SK-N-SH (cell line): ENCODE results near the gene CPEB4. TPM values are rescaled to one million over a fixed set of nuclear protein-coding genes. Genes with fewer than 3 reads are reported as not detected.

Source experiments
- CTCF ChIA-PET: fragments of 300-600, 350-600 bp; formaldehyde crosslinking; extraction: SDS; loops from one replicate; lab custom pipeline; 2021; lab: Yijun Ruan, JAX
- POLR2A ChIA-PET: fragments of 350-600 bp; sonication (Branson Sonifier 250); formaldehyde crosslinking; extraction: SDS; loops from one replicate; lab custom pipeline; 2020; ENCODE audit warnings: antibody characterized with exemption, inconsistent platforms; lab: Yijun Ruan, JAX
- DNase-seq: peaks from one replicate; pipeline ENCODE4 v3.0.0; 2012
- H2AFZ ChIP-seq: fragments of 200-600 bp; sonication (generic); 2 replicates; pipeline ENCODE4 v1.8.1; 2016; ENCODE audit warnings: antibody characterized with exemption, mild to moderate bottlenecking, low read depth
- H3F3A ChIP-seq: fragments of 200-600 bp; sonication (generic); replicated peaks from 2 replicates; pipeline ENCODE3; 2016; ENCODE audit warnings: antibody characterized with exemption, mild to moderate bottlenecking; ENCODE audit not compliant: insufficient read depth
- H3K27ac ChIP-seq, 2 experiments: fragments of 200-500 bp in 1 of 2; fragments of 200-600 bp in 1 of 2; sonication (Bioruptor generic) in 1 of 2; sonication (generic), shearing (Covaris generic) in 1 of 2; 2 replicates each; pipeline versions ENCODE4 v1.5.1 to v1.6.1; 2014 to 2016; ENCODE audit warnings: low read depth in 2 of 2, inconsistent platforms in 1 of 2, low read length in 1 of 2, mild to moderate bottlenecking in 1 of 2, mixed read lengths in 1 of 2
- H3K27me3 ChIP-seq: fragments of 200-600 bp; sonication (generic), shearing (Covaris generic); 2 replicates; pipeline ENCODE4 v1.6.1; 2016; ENCODE audit warnings: mixed run types; ENCODE audit not compliant: insufficient read depth
- H3K36me3 ChIP-seq, 2 experiments: fragments of 200-500 bp in 1 of 2; fragments of 200-600 bp in 1 of 2; sonication (Bioruptor generic) in 1 of 2; sonication (generic) in 1 of 2; replicated peaks in 1 of 2; 2 replicates each; pipeline versions ENCODE3 to v1.5.1; 2014 to 2016; ENCODE audit warnings: low read length in 1 of 2, mild to moderate bottlenecking in 1 of 2; ENCODE audit not compliant: insufficient read depth in 2 of 2, control insufficient read depth in 1 of 2
- H3K4me1 ChIP-seq, 2 experiments: fragments of 200-500 bp in 1 of 2; fragments of 200-600 bp in 1 of 2; sonication (Bioruptor generic) in 1 of 2; sonication (generic), shearing (Covaris generic) in 1 of 2; 2 replicates each; pipeline versions ENCODE4 v1.5.1 to v1.6.1; 2014 to 2016; ENCODE audit warnings: low read depth in 1 of 2, low read length in 1 of 2, mixed run types in 1 of 2; ENCODE audit not compliant: insufficient read depth in 2 of 2, control insufficient read depth in 1 of 2
- H3K4me2 ChIP-seq: fragments of 200-600 bp; sonication (generic), shearing (Covaris generic); 2 replicates; pipeline ENCODE4 v1.6.1; 2017; ENCODE audit warnings: mixed run types
- H3K4me3 ChIP-seq, 2 experiments: fragments of 200-500 bp in 1 of 2; fragments of 200-600 bp in 1 of 2; sonication (Bioruptor generic) in 1 of 2; sonication (generic), shearing (Covaris generic) in 1 of 2; 2 replicates each; pipeline versions ENCODE4 v1.5.1 to v1.8.1; 2014 to 2016; ENCODE audit warnings: low read depth in 2 of 2, inconsistent platforms in 1 of 2, low read length in 1 of 2, mild to moderate bottlenecking in 1 of 2, mixed read lengths in 1 of 2, moderate library complexity in 1 of 2
- H3K79me2 ChIP-seq: fragments of 200-600 bp; sonication (generic); 2 replicates; pipeline ENCODE4 v1.8.1; 2017; ENCODE audit warnings: mild to moderate bottlenecking; ENCODE audit not compliant: insufficient read depth
- H3K9ac ChIP-seq: fragments of 200-600 bp; sonication (generic); 2 replicates; pipeline ENCODE4 v1.6.1; 2017; ENCODE audit warnings: mixed run types
- H3K9me2 ChIP-seq: fragments of 200-600 bp; sonication (generic); 2 replicates; pipeline ENCODE4 v1.6.1; 2017; ENCODE audit warnings: mixed run types
- H3K9me3 ChIP-seq: fragments of 200-600 bp; sonication (generic); 2 replicates; pipeline ENCODE4 v1.6.1; 2017; ENCODE audit warnings: mixed run types, mild to moderate bottlenecking, moderate library complexity
- H4K20me1 ChIP-seq: fragments of 200-600 bp; sonication (generic); 2 replicates; pipeline ENCODE4 v1.6.1; 2017; ENCODE audit warnings: mild to moderate bottlenecking, mixed run types; ENCODE audit not compliant: insufficient read depth
- CHD2 ChIP-seq: fragments of 150-350 bp; IDR thresholded peaks from 2 replicates; pipeline ENCODE4 v1.6.1; 2018; ENCODE audit warnings: low read length; ENCODE audit not compliant: partially characterized antibody
- EP300 ChIP-seq, 2 experiments: IDR thresholded peaks; 2 replicates each; pipeline versions ENCODE4 v1.4.0 to v1.6.1; 2012; ENCODE audit warnings: borderline replicate concordance in 1 of 2, low read depth in 1 of 2, low read length in 1 of 2
- EZH2phosphoT487 ChIP-seq: fragments of 200-600 bp; sonication (generic); IDR thresholded peaks from 2 replicates; pipeline ENCODE4 v1.6.1; 2017; ENCODE audit warnings: low read depth, mixed run types, mild to moderate bottlenecking, antibody characterized with exemption, moderate library complexity, borderline replicate concordance
- FOXM1 ChIP-seq: IDR thresholded peaks from 2 replicates; pipeline ENCODE4 v1.4.0; 2012; ENCODE audit warnings: low read depth, mild to moderate bottlenecking
- MEF2A ChIP-seq: IDR thresholded peaks from 2 replicates; pipeline ENCODE4 v1.4.0; 2012; ENCODE audit warnings: low read depth, borderline replicate concordance
- NRF1 ChIP-seq: IDR thresholded peaks from 2 replicates; pipeline ENCODE4 v1.6.1; 2012; ENCODE audit warnings: low read depth, mild to moderate bottlenecking, low read length
- PBX3 ChIP-seq: IDR thresholded peaks from 2 replicates; pipeline ENCODE4; 2012
- POLR2AphosphoS5 ChIP-seq: IDR thresholded peaks from 2 replicates; pipeline ENCODE4 v1.6.1; 2012; ENCODE audit warnings: low read depth, low read length
- TAF1 ChIP-seq: IDR thresholded peaks from 2 replicates; pipeline ENCODE4 v1.6.1; 2012; ENCODE audit warnings: low read depth, mild to moderate bottlenecking, low read length, moderate library complexity, borderline replicate concordance
- TCF12 ChIP-seq: IDR thresholded peaks from 2 replicates; pipeline ENCODE4 v1.4.0; 2012
- TEAD4 ChIP-seq: IDR thresholded peaks from 2 replicates; pipeline ENCODE4 v1.4.0; 2012; ENCODE audit warnings: mild to moderate bottlenecking, borderline replicate concordance; ENCODE audit not compliant: insufficient read depth
- YY1 ChIP-seq: IDR thresholded peaks from 2 replicates; pipeline ENCODE4 v1.4.0; 2012; ENCODE audit warnings: low read depth, mild to moderate bottlenecking
- WGBS: methylation state at CpG from one replicate; pipeline ENCODE4 v1.1.6; 2017; ENCODE audit warnings: low lambda C conversion rate; 5-methylcytosine and 5-hydroxymethylcytosine counted together
- polyA plus RNA-seq, 3 experiments: library from polyadenylated mRNA; depleted of rRNA; stranded (reverse); fragments of >200 nt; gene quantifications; 2 replicates each; pipeline ENCODE4 v1.2.3, GENCODE V29; 2012

Gene CPEB4
- polyA plus RNA-seq, 1 of the 3 experiments (the other 2 are of a cell fraction): 6.8 TPM

- POLR2A ChIA-PET: no interaction called here
- no peak for TF ChIP-seq TCF12
- no peak for TF ChIP-seq TEAD4
- TF ChIP-seq NRF1: no peak
- TF ChIP-seq PBX3: no peak
- TF ChIP-seq CHD2: no peak
- TF ChIP-seq FOXM1: no peak
- no peak for TF ChIP-seq EZH2phosphoT487
- TF ChIP-seq MEF2A: no peak
- no peak for TF ChIP-seq TAF1
- TF ChIP-seq, all 33 proteins: peak for 0
- Histone ChIP-seq H3K4me2 (no peak overlapping the region), H3K27ac (no peak overlapping the region), H3K9ac (no peak overlapping the region), H2AFZ (no peak overlapping the region), H3K79me2 (no peaks in the 10 kb centered on the region), H3K4me1 (peaks cover 0 to 9% of the 10 kb centered on the region in 2 experiments; a peak in 1 of 4 replicates), H3K27me3 (no peaks in the 10 kb centered on the region), H3K9me3 (no peaks in the 10 kb centered on the region), H3F3A (no peaks in the 10 kb centered on the region), H3K9me2 (no peaks in the 10 kb centered on the region), H4K20me1 (no peaks in the 10 kb centered on the region), H3K4me3 (no peak overlapping the region), H3K36me3 (no peaks in the 10 kb centered on the region)
- DNase-seq: no peak
- CTCF ChIA-PET: no interaction called here
- 53% methylated on average over 3 of the region's 3 CpGs for WGBS
These were observed 24.8 kb upstream of the CPEB4 start for GRCh38 chr5:173863359-173863758.

- no peak overlapping the region for H3K4me3 ChIP-seq
- CTCF ChIA-PET: interaction anchor here (0.7 kb wide), 1 partner anchor 9 kb away, joined by 3 read pairs; no protein-coding TSS in a partner anchor
- H4K20me1 ChIP-seq: no peaks in the 10 kb centered on the region
- H3K36me3 ChIP-seq: no peaks in the 10 kb centered on the region
- POLR2A ChIA-PET: no interaction called here
- H3K9me2 ChIP-seq: no peaks in the 10 kb centered on the region
- H3K4me1 ChIP-seq: peaks cover 0 to 9% of the 10 kb centered on the region in 2 experiments; a peak in 1 of 4 replicates
- H3K27ac ChIP-seq: no peak overlapping the region
- 79% methylated on average over 10 of the region's 10 CpGs for WGBS
- no peak for DNase-seq
- H3K9me3 ChIP-seq: no peaks in the 10 kb centered on the region
- TF ChIP-seq EP300 (IDR thresholded peaks at IDR 0.05; ENCODE audit: borderline replicate concordance in 1 of 2, low read depth in 1 of 2, low read length in 1 of 2): no peak
- no peak for TF ChIP-seq POLR2AphosphoS5
- no peak for TF ChIP-seq YY1
- TF ChIP-seq FOXM1: no peak
- TF ChIP-seq, all 33 proteins: peak for 0
- Histone ChIP-seq H3K9ac (no peak overlapping the region), H3F3A (no peaks in the 10 kb centered on the region), H2AFZ (no peak overlapping the region), H3K27me3 (no peaks in the 10 kb centered on the region), H3K4me2 (no peak overlapping the region), H3K79me2 (no peaks in the 10 kb centered on the region)
These were observed 23.8 kb upstream of the CPEB4 start for GRCh38 chr5:173864126-173865050.
